B cell (primary cell): ENCODE results near the gene GBE1.

Experiments used
- CTCF ChIP-seq: fragments of 200-600 bp; IDR thresholded peaks from one replicate; pipeline ENCODE4 v1.8.0; 2022; ENCODE audit warnings: antibody characterized with exemption, mild to moderate bottlenecking
- EZH2 ChIP-seq: IDR thresholded peaks from 2 replicates; pipeline ENCODE4 v1.6.1; 2012; ENCODE audit warnings: borderline replicate concordance, low read depth, mild to moderate bottlenecking, moderate library complexity, low read length; ENCODE audit not compliant: insufficient read depth, poor library complexity, severe bottlenecking

GRCh38 chr3:81660036-81660435 lies 101.4 kb downstream of the GBE1 start:
- TF ChIP-seq CTCF: no peak
- no peak for TF ChIP-seq EZH2
